Measurements from ENCODE around the gene TIGD4. TPM values are rescaled to one million over a fixed set of nuclear protein-coding genes. Genes with fewer than 3 reads are reported as not detected.

Gene TIGD4
- total and polyA plus RNA-seq, 4 donors: 0.33 to 2.1 (median 0.82) TPM

DNA sequence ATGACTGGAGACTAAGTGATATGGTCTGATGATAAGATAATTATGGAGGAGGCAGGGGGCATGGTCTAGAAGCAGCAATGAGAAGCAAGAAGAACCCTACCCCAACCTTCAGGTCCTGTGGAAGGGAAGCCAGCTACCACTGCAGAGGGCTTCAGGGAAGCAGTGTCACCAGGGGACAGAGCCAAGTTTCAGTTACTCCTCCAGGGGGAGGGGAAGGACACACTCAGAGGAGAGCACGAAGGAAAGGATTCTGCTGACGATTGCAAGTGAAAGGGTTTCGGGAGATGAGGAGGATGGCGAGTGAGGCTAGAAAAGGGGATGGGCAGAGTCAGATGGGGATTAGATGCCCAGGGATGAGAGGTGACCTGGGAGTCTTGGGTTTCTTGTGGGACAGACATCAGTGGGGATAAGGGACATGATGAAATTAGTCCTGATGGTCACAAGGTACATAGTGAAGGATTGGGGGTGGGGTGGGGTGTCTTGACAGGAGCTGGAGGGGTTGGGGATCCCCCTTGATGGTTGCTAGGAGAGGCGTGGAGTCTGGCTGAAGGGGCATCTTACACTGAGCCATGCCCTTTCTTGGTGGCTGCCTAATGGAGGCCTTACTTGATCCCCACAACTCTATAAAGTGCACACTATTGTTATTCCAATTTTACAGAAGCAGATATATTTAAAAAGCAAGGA is 45.4 kb downstream of the TIGD4 start:
- DNase-seq: no peak
- H3K4me3 ChIP-seq: no peak overlapping the region
- H3K27ac ChIP-seq (ENCODE audit: low read depth in 1 of 2, low read length in 1 of 2): no peak overlapping the region
- no peaks in the 10 kb centered on the region for H3K4me1 ChIP-seq (ENCODE audit: control insufficient read depth in 5 of 5, insufficient read depth in 5 of 5, low read length in 5 of 5)
- peaks cover 0 to 3% (median 0%) of the 10 kb centered on the region in 3 donors for H3K27me3 ChIP-seq (ENCODE audit: control insufficient read depth in 3 of 3, insufficient read depth in 3 of 3, low read length in 2 of 3)
- no peak overlapping the region for H3K9ac ChIP-seq (ENCODE audit: insufficient read depth in 1 of 2, low read length in 2 of 2)
- H3K36me3 ChIP-seq (ENCODE audit: control insufficient read depth in 4 of 4, insufficient read depth in 4 of 4, low read length in 4 of 4): no peaks in the 10 kb centered on the region
- WGBS, 2 donors: 82 to 85% methylated on average over 5 of the region's 5 CpGs
- no peaks in the 10 kb centered on the region for H3K9me3 ChIP-seq (ENCODE audit: control insufficient read depth in 4 of 4, insufficient read depth in 3 of 4, low read length in 3 of 4)
- ATAC-seq (ENCODE audit: insufficient read depth, low FRiP score): no peak
- TF ChIP-seq, protein P1, sequence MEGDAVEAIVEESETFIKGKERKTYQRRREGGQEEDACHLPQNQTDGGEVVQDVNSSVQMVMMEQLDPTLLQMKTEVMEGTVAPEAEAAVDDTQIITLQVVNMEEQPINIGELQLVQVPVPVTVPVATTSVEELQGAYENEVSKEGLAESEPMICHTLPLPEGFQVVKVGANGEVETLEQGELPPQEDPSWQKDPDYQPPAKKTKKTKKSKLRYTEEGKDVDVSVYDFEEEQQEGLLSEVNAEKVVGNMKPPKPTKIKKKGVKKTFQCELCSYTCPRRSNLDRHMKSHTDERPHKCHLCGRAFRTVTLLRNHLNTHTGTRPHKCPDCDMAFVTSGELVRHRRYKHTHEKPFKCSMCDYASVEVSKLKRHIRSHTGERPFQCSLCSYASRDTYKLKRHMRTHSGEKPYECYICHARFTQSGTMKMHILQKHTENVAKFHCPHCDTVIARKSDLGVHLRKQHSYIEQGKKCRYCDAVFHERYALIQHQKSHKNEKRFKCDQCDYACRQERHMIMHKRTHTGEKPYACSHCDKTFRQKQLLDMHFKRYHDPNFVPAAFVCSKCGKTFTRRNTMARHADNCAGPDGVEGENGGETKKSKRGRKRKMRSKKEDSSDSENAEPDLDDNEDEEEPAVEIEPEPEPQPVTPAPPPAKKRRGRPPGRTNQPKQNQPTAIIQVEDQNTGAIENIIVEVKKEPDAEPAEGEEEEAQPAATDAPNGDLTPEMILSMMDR (IDR thresholded peaks at IDR 0.05; ENCODE audit: control extremely low read depth, extremely low read depth): no peak

- WGBS, 2 donors: 71 to 82% methylated on average over 2 of the region's 2 CpGs
- Histone ChIP-seq H3K4me3 (no peak overlapping the region), H3K9me3 (ENCODE audit: control insufficient read depth in 4 of 4, insufficient read depth in 3 of 4, low read length in 3 of 4) (no peaks in the 10 kb centered on the region), H3K9ac (ENCODE audit: insufficient read depth in 1 of 2, low read length in 2 of 2) (no peak overlapping the region), H3K27ac (ENCODE audit: low read depth in 1 of 2, low read length in 1 of 2) (no peak overlapping the region), H3K27me3 (ENCODE audit: control insufficient read depth in 3 of 3, insufficient read depth in 3 of 3, low read length in 2 of 3) (peaks cover 0 to 3% (median 0%) of the 10 kb centered on the region in 3 donors), H3K36me3 (ENCODE audit: control insufficient read depth in 4 of 4, insufficient read depth in 4 of 4, low read length in 4 of 4) (no peaks in the 10 kb centered on the region), H3K4me1 (ENCODE audit: control insufficient read depth in 5 of 5, insufficient read depth in 5 of 5, low read length in 5 of 5) (no peaks in the 10 kb centered on the region)
- DNase-seq: no peak
- no peak for ATAC-seq (ENCODE audit: insufficient read depth, low FRiP score)
- TF ChIP-seq, protein P1 (IDR thresholded peaks at IDR 0.05; ENCODE audit: control extremely low read depth, extremely low read depth): no peak
These were observed 47.5 kb downstream of the TIGD4 start for GRCh38 chr4:152731997-152732396.

GRCh38 chr4:152729466-152729865 is 50.1 kb downstream of the TIGD4 start:
- WGBS, 2 donors: 28 to 31% methylated on average over 2 of the region's 2 CpGs
- ATAC-seq (ENCODE audit: insufficient read depth, low FRiP score) (no peak), DNase-seq (no peak)
- H3K9me3 ChIP-seq (ENCODE audit: control insufficient read depth in 4 of 4, insufficient read depth in 3 of 4, low read length in 3 of 4): no peaks in the 10 kb centered on the region
- H3K9ac ChIP-seq (ENCODE audit: insufficient read depth in 1 of 2, low read length in 2 of 2): no peak overlapping the region
- H3K4me1 ChIP-seq (ENCODE audit: control insufficient read depth in 5 of 5, insufficient read depth in 5 of 5, low read length in 5 of 5): no peaks in the 10 kb centered on the region
- H3K4me3 ChIP-seq: no peak overlapping the region
- H3K27me3 ChIP-seq (ENCODE audit: control insufficient read depth in 3 of 3, insufficient read depth in 3 of 3, low read length in 2 of 3): peaks cover 0 to 3% (median 0%) of the 10 kb centered on the region in 3 donors
- H3K27ac ChIP-seq (ENCODE audit: low read depth in 1 of 2, low read length in 1 of 2): no peak overlapping the region
- TF ChIP-seq, protein P1 (IDR thresholded peaks at IDR 0.05; ENCODE audit: control extremely low read depth, extremely low read depth): no peak
- H3K36me3 ChIP-seq (ENCODE audit: control insufficient read depth in 4 of 4, insufficient read depth in 4 of 4, low read length in 4 of 4): no peaks in the 10 kb centered on the region

- DNase-seq (no peak), ATAC-seq (ENCODE audit: insufficient read depth, low FRiP score) (no peak)
- no peaks in the 10 kb centered on the region for H3K9me3 ChIP-seq (ENCODE audit: control insufficient read depth in 4 of 4, insufficient read depth in 3 of 4, low read length in 3 of 4)
- H3K4me3 ChIP-seq: no peak overlapping the region
- H3K9ac ChIP-seq (ENCODE audit: insufficient read depth in 1 of 2, low read length in 2 of 2): no peak overlapping the region
- H3K27me3 ChIP-seq (ENCODE audit: control insufficient read depth in 3 of 3, insufficient read depth in 3 of 3, low read length in 2 of 3): peaks cover 0 to 3% (median 0%) of the 10 kb centered on the region in 3 donors
- 89 to 93% methylated on average over 1 of the region's 1 CpG for WGBS, 2 donors
- no peaks in the 10 kb centered on the region for H3K4me1 ChIP-seq (ENCODE audit: control insufficient read depth in 5 of 5, insufficient read depth in 5 of 5, low read length in 5 of 5)
- no peak overlapping the region for H3K27ac ChIP-seq (ENCODE audit: low read depth in 1 of 2, low read length in 1 of 2)
- TF ChIP-seq, protein P1 (IDR thresholded peaks at IDR 0.05; ENCODE audit: control extremely low read depth, extremely low read depth): no peak
- H3K36me3 ChIP-seq (ENCODE audit: control insufficient read depth in 4 of 4, insufficient read depth in 4 of 4, low read length in 4 of 4): no peaks in the 10 kb centered on the region
These were observed 51.2 kb downstream of the TIGD4 start for GRCh38 chr4:152728343-152728742.
